ENCODE data around the gene FHOD3.

Gene FHOD3

GRCh38 chr18:36589857-36590543, 292.5 kb downstream of the FHOD3 start:
- no peak overlapping the region for H3K4me3 ChIP-seq (ENCODE audit: low read length)
- TF ChIP-seq CTCF (conservative IDR thresholded peaks at IDR 0.05; ENCODE audit: low read length) = no peak
- peak; percentile 67 for DNase-seq (ENCODE audit: low read depth)

- TF ChIP-seq CTCF (conservative IDR thresholded peaks at IDR 0.05; ENCODE audit: low read length) = no peak
Observed at GRCh38 chr18:36590621-36591580, 293.4 kb downstream of the FHOD3 start.

GRCh38 chr18:36592282-36592681, 294.8 kb downstream of the FHOD3 start:
- no peak for TF ChIP-seq CTCF (conservative IDR thresholded peaks at IDR 0.05; ENCODE audit: low read length)
- no peak for DNase-seq (ENCODE audit: low read depth)
- H3K4me3 ChIP-seq (ENCODE audit: low read length) = no peak overlapping the region

More at GRCh38 chr18:36590621-36591580, 293.4 kb downstream of the FHOD3 start:
- no peak for DNase-seq (ENCODE audit: low read depth)
- no peak overlapping the region for H3K4me3 ChIP-seq (ENCODE audit: low read length)

GRCh38 chr18:36593001-36593400, 295.5 kb downstream of the FHOD3 start:
- no peak overlapping the region for H3K4me3 ChIP-seq (ENCODE audit: low read length)
- peak; percentile 42 for DNase-seq (ENCODE audit: low read depth)
- no peak for TF ChIP-seq CTCF (conservative IDR thresholded peaks at IDR 0.05; ENCODE audit: low read length)

- no peak overlapping the region for H3K4me3 ChIP-seq (ENCODE audit: low read length)
- no peak for TF ChIP-seq CTCF (conservative IDR thresholded peaks at IDR 0.05; ENCODE audit: low read length)
- DNase-seq (ENCODE audit: low read depth) = no peak
Observed at GRCh38 chr18:36593641-36594040, 296.1 kb downstream of the FHOD3 start.

- H3K4me3 ChIP-seq (ENCODE audit: low read length) = no peak overlapping the region
- DNase-seq (ENCODE audit: low read depth) = no peak
- TF ChIP-seq CTCF (conservative IDR thresholded peaks at IDR 0.05; ENCODE audit: low read length) = no peak
Observed at GRCh38 chr18:36594621-36595020, 297.1 kb downstream of the FHOD3 start.
